ENCODE data around the gene RTP5. TPM values are rescaled to one million over a fixed set of nuclear protein-coding genes. Genes with fewer than 3 reads are reported as not detected.

Gene RTP5
- total RNA-seq, 2 donors from 2014 or later, result not detected

- Mint-ChIP-seq H3K36me3 (ENCODE audit: low read depth) (no peaks in the 10 kb centered on the region), H3K4me1 (peaks cover under 1% of the 10 kb centered on the region), H3K27ac (no peak overlapping the region), H3K9me3 (no peaks in the 10 kb centered on the region), H3K27me3 (ENCODE audit: insufficient read depth) (peaks cover 29% of the 10 kb centered on the region), H3K4me3 (peak overlapping the region; percentile 31)
- Histone ChIP-seq H3K27ac (ENCODE audit: low read depth, low read length) (no peak overlapping the region), H3K4me3 (ENCODE audit: low read length) (no peak overlapping the region), H3K9ac (ENCODE audit: extremely low read depth, low read length, poor library complexity, severe bottlenecking) (no peak overlapping the region), H3K36me3 (ENCODE audit: control insufficient read depth, insufficient read depth, low read length) (no peaks in the 10 kb centered on the region), H3K27me3 (ENCODE audit: control insufficient read depth, insufficient read depth, low read length, poor library complexity, severe bottlenecking) (peaks cover 14% of the 10 kb centered on the region), H3K9me3 (ENCODE audit: control insufficient read depth, low read length) (no peaks in the 10 kb centered on the region), H3K4me1 (ENCODE audit: control insufficient read depth, insufficient read depth, low read length) (no peaks in the 10 kb centered on the region)
- 86 to 89% methylated on average over 23 to 29 of the region's 29 CpGs for WGBS, 2 experiments (ENCODE audit: insufficient coverage in 1 of 2, insufficient read length in 1 of 2)
- TF ChIP-seq, protein P1, sequence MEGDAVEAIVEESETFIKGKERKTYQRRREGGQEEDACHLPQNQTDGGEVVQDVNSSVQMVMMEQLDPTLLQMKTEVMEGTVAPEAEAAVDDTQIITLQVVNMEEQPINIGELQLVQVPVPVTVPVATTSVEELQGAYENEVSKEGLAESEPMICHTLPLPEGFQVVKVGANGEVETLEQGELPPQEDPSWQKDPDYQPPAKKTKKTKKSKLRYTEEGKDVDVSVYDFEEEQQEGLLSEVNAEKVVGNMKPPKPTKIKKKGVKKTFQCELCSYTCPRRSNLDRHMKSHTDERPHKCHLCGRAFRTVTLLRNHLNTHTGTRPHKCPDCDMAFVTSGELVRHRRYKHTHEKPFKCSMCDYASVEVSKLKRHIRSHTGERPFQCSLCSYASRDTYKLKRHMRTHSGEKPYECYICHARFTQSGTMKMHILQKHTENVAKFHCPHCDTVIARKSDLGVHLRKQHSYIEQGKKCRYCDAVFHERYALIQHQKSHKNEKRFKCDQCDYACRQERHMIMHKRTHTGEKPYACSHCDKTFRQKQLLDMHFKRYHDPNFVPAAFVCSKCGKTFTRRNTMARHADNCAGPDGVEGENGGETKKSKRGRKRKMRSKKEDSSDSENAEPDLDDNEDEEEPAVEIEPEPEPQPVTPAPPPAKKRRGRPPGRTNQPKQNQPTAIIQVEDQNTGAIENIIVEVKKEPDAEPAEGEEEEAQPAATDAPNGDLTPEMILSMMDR (conservative IDR thresholded peaks at IDR 0.05), result no peak
- DNase-seq, result peak; percentile 61
Observed at GRCh38 chr2:241842620-241843211, 26.8 kb upstream of the RTP5 start.

GRCh38 chr2:241843321-241844065 is 26.0 kb upstream of the RTP5 start:
- Histone ChIP-seq H3K9me3 (ENCODE audit: control insufficient read depth, low read length) (no peaks in the 10 kb centered on the region), H3K36me3 (ENCODE audit: control insufficient read depth, insufficient read depth, low read length) (no peaks in the 10 kb centered on the region), H3K27me3 (ENCODE audit: control insufficient read depth, insufficient read depth, low read length, poor library complexity, severe bottlenecking) (peaks cover 14% of the 10 kb centered on the region), H3K27ac (ENCODE audit: low read depth, low read length) (no peak overlapping the region), H3K4me1 (ENCODE audit: control insufficient read depth, insufficient read depth, low read length) (no peaks in the 10 kb centered on the region), H3K9ac (ENCODE audit: extremely low read depth, low read length, poor library complexity, severe bottlenecking) (no peak overlapping the region), H3K4me3 (ENCODE audit: low read length) (no peak overlapping the region)
- Mint-ChIP-seq H3K4me1 (no peaks in the 10 kb centered on the region), H3K27me3 (ENCODE audit: insufficient read depth) (peaks cover 29% of the 10 kb centered on the region), H3K9me3 (no peaks in the 10 kb centered on the region), H3K36me3 (ENCODE audit: low read depth) (no peaks in the 10 kb centered on the region), H3K27ac (no peak overlapping the region), H3K4me3 (peak overlapping the region; percentile 31)
- TF ChIP-seq, protein P1 (conservative IDR thresholded peaks at IDR 0.05), result no peak
- peak; percentile 46 for DNase-seq
- WGBS, 2 experiments (ENCODE audit: insufficient coverage in 1 of 2, insufficient read length in 1 of 2), result 70 to 90% methylated on average over 17 to 48 of the region's 52 CpGs

GRCh38 chr2:241844066-241844728 is 25.3 kb upstream of the RTP5 start:
- Histone ChIP-seq H3K36me3 (ENCODE audit: control insufficient read depth, insufficient read depth, low read length) (no peaks in the 10 kb centered on the region), H3K4me3 (ENCODE audit: low read length) (peak overlapping the region; percentile 60), H3K27ac (ENCODE audit: low read depth, low read length) (no peak overlapping the region), H3K4me1 (ENCODE audit: control insufficient read depth, insufficient read depth, low read length) (no peaks in the 10 kb centered on the region), H3K27me3 (ENCODE audit: control insufficient read depth, insufficient read depth, low read length, poor library complexity, severe bottlenecking) (peaks cover 14% of the 10 kb centered on the region), H3K9ac (ENCODE audit: extremely low read depth, low read length, poor library complexity, severe bottlenecking) (no peak overlapping the region), H3K9me3 (ENCODE audit: control insufficient read depth, low read length) (no peaks in the 10 kb centered on the region)
- Mint-ChIP-seq H3K4me1 (no peaks in the 10 kb centered on the region), H3K27ac (no peak overlapping the region), H3K9me3 (no peaks in the 10 kb centered on the region), H3K27me3 (ENCODE audit: insufficient read depth) (peaks cover 32% of the 10 kb centered on the region), H3K36me3 (ENCODE audit: low read depth) (no peaks in the 10 kb centered on the region), H3K4me3 (peak overlapping the region; percentile 55)
- peak; percentile 81 for DNase-seq
- WGBS, 2 experiments (ENCODE audit: insufficient coverage in 1 of 2, insufficient read length in 1 of 2), result 2 to 17% methylated on average over 25 to 65 of the region's 65 CpGs
- TF ChIP-seq, protein P1 (conservative IDR thresholded peaks at IDR 0.05), result peak; percentile 31

All from endodermal cell (in vitro differentiated cells).